Fibroblast of lung (primary cell): ENCODE data around the gene SMAD3. TPM values are rescaled to one million over a fixed set of nuclear protein-coding genes. Genes with fewer than 3 reads are reported as not detected.

ENCODE experiments used
- DNase-seq, 2 donors: peaks; one replicate each; pipeline versions ENCODE4 v3.0.0 to v3.0.0-alpha.2; 2010; ENCODE audit warnings: low read depth in 2 of 2
- H2AFZ ChIP-seq: 2 replicates; pipeline ENCODE4 v1.5.1; 2012; ENCODE audit warnings: low read length, control low read depth, inconsistent platforms
- H3K27ac ChIP-seq: 2 replicates; pipeline ENCODE4 v1.5.1; 2011; ENCODE audit warnings: low read length, control low read depth; ENCODE audit not compliant: insufficient read depth
- H3K27me3 ChIP-seq: 2 replicates; pipeline ENCODE4 v1.5.1; 2011; ENCODE audit warnings: mild to moderate bottlenecking, low read length; ENCODE audit not compliant: control insufficient read depth, insufficient read depth
- H3K36me3 ChIP-seq: 2 replicates; pipeline ENCODE4 v1.5.1; 2011; ENCODE audit warnings: low read length; ENCODE audit not compliant: control insufficient read depth, insufficient read depth
- H3K4me1 ChIP-seq: 2 replicates; pipeline ENCODE4 v1.5.1; 2011; ENCODE audit warnings: low read length; ENCODE audit not compliant: control insufficient read depth, insufficient read depth; ENCODE audit errors: extremely low read depth
- H3K4me2 ChIP-seq: 2 replicates; pipeline ENCODE4 v1.5.1; 2011; ENCODE audit warnings: low read length, control low read depth; ENCODE audit not compliant: insufficient read depth; ENCODE audit errors: extremely low read depth
- H3K4me3 ChIP-seq, 4 experiments: fragments of 200-600 bp in 1 of 4; sonication (generic) in 1 of 4; replicated peaks in 1 of 4; 2 replicates each; pipeline ENCODE4 v1.5.1; 2011 to 2016; ENCODE audit warnings: low read length in 4 of 4, low read depth in 3 of 4, mild to moderate bottlenecking in 3 of 4, control low read depth in 2 of 4, inconsistent platforms in 1 of 4, mixed read lengths in 1 of 4; ENCODE audit not compliant: insufficient read depth in 1 of 4; ENCODE audit errors: control extremely low read depth in 1 of 4
- H3K79me2 ChIP-seq: 2 replicates; pipeline ENCODE4 v1.5.1; 2012; ENCODE audit warnings: mild to moderate bottlenecking, low read length, inconsistent platforms; ENCODE audit not compliant: control insufficient read depth, insufficient read depth
- H3K9ac ChIP-seq: 2 replicates; pipeline ENCODE4 v1.5.1; 2011; ENCODE audit warnings: mild to moderate bottlenecking, low read length, control low read depth; ENCODE audit not compliant: insufficient read depth
- H3K9me3 ChIP-seq: 2 replicates; pipeline ENCODE4 v1.5.1; 2012; ENCODE audit warnings: low read depth, low read length; ENCODE audit not compliant: control insufficient read depth, insufficient read depth
- H4K20me1 ChIP-seq: 2 replicates; pipeline ENCODE4 v1.5.1; 2011; ENCODE audit warnings: low read length; ENCODE audit not compliant: control insufficient read depth, insufficient read depth; ENCODE audit errors: extremely low read depth
- CTCF ChIP-seq, 2 donors: IDR thresholded peaks in 1 of 2; conservative IDR thresholded peaks in 1 of 2; 1 replicate in 1 of 2; 2 replicates in 1 of 2; pipeline ENCODE4 v1.5.1; 2011 to 2012; ENCODE audit warnings: low read length in 2 of 2, control low read depth in 1 of 2, inconsistent platforms in 1 of 2, low read depth in 1 of 2, mild to moderate bottlenecking in 1 of 2
- EZH2 ChIP-seq: IDR thresholded peaks from 2 replicates; pipeline ENCODE4 v1.5.1; 2012; ENCODE audit warnings: low read length, control low read depth, mild to moderate bottlenecking; ENCODE audit errors: missing control alignments
- polyA plus RNA-seq, 2 donors: library from polyadenylated mRNA; depleted of rRNA in 1 of 2; stranded (reverse) in 1 of 2; unstranded in 1 of 2; fragments of >200 nt; gene quantifications; 2 replicates each; pipeline ENCODE4 v1.2.1, GENCODE V29; 2011 to 2012; ENCODE audit warnings: missing spikeins in 1 of 2
- total RNA-seq: library from RNA; depleted of rRNA; stranded (reverse); fragments of >200 nt; gene quantifications from 2 replicates; pipeline ENCODE4 v1.2.1, GENCODE V29; 2014

The SMAD3 gene
- total and polyA plus RNA-seq, 2 donors (not counting 1 experiment from before 2014, with no cell fraction given), result 69.9 to 173 TPM

GRCh38 chr15:67054676-67055075, 10.7 kb upstream of the SMAD3 start:
- no peak overlapping the region for H3K27ac ChIP-seq

GRCh38 chr15:67059127-67059553, 6.3 kb upstream of the SMAD3 start:
- Histone ChIP-seq H3K79me2 (no peaks in the 10 kb centered on the region), H2AFZ (no peak overlapping the region), H3K9me3 (no peaks in the 10 kb centered on the region), H4K20me1 (no peaks in the 10 kb centered on the region), H3K36me3 (no peaks in the 10 kb centered on the region), H3K27ac (no peak overlapping the region), H3K4me2 (no peak overlapping the region), H3K27me3 (no peaks in the 10 kb centered on the region), H3K9ac (no peak overlapping the region), H3K4me3 (peak overlapping the region in 1 of 4 experiments; percentile 15), H3K4me1 (peaks cover 5% of the 10 kb centered on the region)
- no peak for DNase-seq
- TF ChIP-seq EZH2 (no peak), CTCF (conservative IDR thresholded peaks at IDR 0.05 in 1 of 2, IDR thresholded peaks at IDR 0.05 in 1 of 2; ENCODE audit: low read depth in 1 of 2, low read length in 2 of 2) (no peak)

More at GRCh38 chr15:67054676-67055075, 10.7 kb upstream of the SMAD3 start:
- Histone ChIP-seq H3K79me2 (no peaks in the 10 kb centered on the region), H3K27me3 (no peaks in the 10 kb centered on the region), H4K20me1 (no peaks in the 10 kb centered on the region), H3K4me1 (peaks cover 24% of the 10 kb centered on the region), H3K4me3 (no peak overlapping the region), H3K9ac (no peak overlapping the region), H3K4me2 (no peak overlapping the region), H3K36me3 (no peaks in the 10 kb centered on the region), H2AFZ (no peak overlapping the region), H3K9me3 (no peaks in the 10 kb centered on the region)
- DNase-seq, result no peak
- TF ChIP-seq CTCF (conservative IDR thresholded peaks at IDR 0.05 in 1 of 2, IDR thresholded peaks at IDR 0.05 in 1 of 2; ENCODE audit: low read depth in 1 of 2, low read length in 2 of 2) (no peak), EZH2 (no peak)

- H3K36me3 ChIP-seq, result peaks cover 2% of the 10 kb centered on the region
- no peaks in the 10 kb centered on the region for H4K20me1 ChIP-seq
- H2AFZ ChIP-seq, result no peak overlapping the region
- no peak overlapping the region for H3K4me2 ChIP-seq
- no peak overlapping the region for H3K4me3 ChIP-seq
- no peak overlapping the region for H3K9ac ChIP-seq
- no peak for DNase-seq
- TF ChIP-seq EZH2, result no peak
- H3K4me1 ChIP-seq, result peaks cover 5% of the 10 kb centered on the region
- H3K27ac ChIP-seq, result no peak overlapping the region
- no peaks in the 10 kb centered on the region for H3K9me3 ChIP-seq
- peaks cover 11% of the 10 kb centered on the region for H3K79me2 ChIP-seq
- no peaks in the 10 kb centered on the region for H3K27me3 ChIP-seq
These were observed 3.5 kb upstream of the SMAD3 start for GRCh38 chr15:67061811-67062368.
